Mononuclear cell (primary cell): ENCODE results near the gene ATF7IP2. TPM values are rescaled to one million over a fixed set of nuclear protein-coding genes. Genes with fewer than 3 reads are reported as not detected.
"Not testable (repeated sequence)": the region's sequence is repeated elsewhere in the genome, so short reads cannot be mapped to it uniquely, and the experiment has no call there.

Experiments used
- H3K27me3 ChIP-seq: 2 replicates; pipeline ENCODE4 v1.6.0; 2011; ENCODE audit warnings: low read length, control low read depth; ENCODE audit not compliant: insufficient read depth
- H3K4me1 ChIP-seq: 2 replicates; pipeline ENCODE4 v1.5.1; 2011; ENCODE audit warnings: mild to moderate bottlenecking, low read length, control low read depth; ENCODE audit not compliant: insufficient read depth
- H3K4me3 ChIP-seq: 2 replicates; pipeline ENCODE4 v1.5.1; 2011; ENCODE audit warnings: mild to moderate bottlenecking, low read length, moderate library complexity
- H3K9me3 ChIP-seq: 2 replicates; pipeline ENCODE4 v1.5.1; 2011; ENCODE audit warnings: low read depth, mild to moderate bottlenecking, control low read depth, low read length
- total RNA-seq: library from RNA; depleted of rRNA; stranded (reverse); fragments of >200 nt; gene quantifications from one replicate; pipeline ENCODE4 v1.2.3, GENCODE V29; 2012

ATF7IP2 gene
- total RNA-seq, 1 donor, result 133 TPM

GRCh38 chr16:10466313-10466712, 80.5 kb downstream of the ATF7IP2 start:
- H3K4me3 ChIP-seq, result no peak overlapping the region
- H3K27me3 ChIP-seq, result no peaks in the 10 kb centered on the region
- H3K4me1 ChIP-seq, result no peaks in the 10 kb centered on the region

GRCh38 chr16:10466861-10467260, 81.0 kb downstream of the ATF7IP2 start:
- Histone ChIP-seq H3K27me3 (no peaks in the 10 kb centered on the region), H3K4me1 (no peaks in the 10 kb centered on the region), H3K4me3 (no peak overlapping the region), H3K9me3 (no peaks in the 10 kb centered on the region)

More at GRCh38 chr16:10466313-10466712, 80.5 kb downstream of the ATF7IP2 start:
- H3K9me3 ChIP-seq, result no peaks in the 10 kb centered on the region

DNA sequence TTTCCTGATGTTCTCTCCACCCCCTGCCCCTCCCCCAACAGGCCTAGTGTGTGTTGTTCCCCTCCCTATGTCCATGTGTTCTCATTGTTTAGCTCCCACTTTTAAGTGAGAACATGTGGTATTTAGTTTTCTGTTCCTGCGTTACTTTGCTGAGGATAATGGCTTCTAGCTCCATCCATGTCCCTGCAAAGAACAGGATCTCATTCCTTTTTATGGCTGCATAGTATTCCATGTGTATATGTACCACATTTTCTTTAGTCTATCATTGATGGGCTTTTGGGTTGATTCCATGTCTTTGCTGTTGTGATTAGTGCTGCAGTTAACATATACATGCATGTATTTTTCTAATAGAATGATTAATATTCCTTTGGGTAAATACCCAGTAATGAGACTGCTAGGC, 90.8 kb downstream of the ATF7IP2 start:
- H3K27me3 ChIP-seq, result not testable (repeated sequence)

DNA sequence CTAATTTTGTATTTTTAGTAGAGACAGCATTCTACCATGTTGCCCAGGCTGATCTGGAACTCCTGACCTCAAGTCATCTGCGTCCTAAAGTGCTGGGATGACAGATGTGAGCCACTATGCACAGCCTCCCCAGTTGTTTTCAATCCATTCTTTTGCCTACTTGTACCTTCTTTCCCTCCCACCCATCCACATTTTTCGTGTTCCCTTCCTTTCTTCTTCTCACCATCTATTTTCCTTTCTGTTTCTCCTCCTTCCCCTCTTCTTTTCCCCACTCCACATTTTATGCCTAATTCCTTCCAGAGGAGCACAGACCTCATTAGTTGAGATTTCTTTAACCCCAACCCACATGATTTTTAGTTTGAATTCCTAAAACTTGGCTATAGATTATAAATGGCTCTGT, 94.3 kb downstream of the ATF7IP2 start:
- no peaks in the 10 kb centered on the region for H3K27me3 ChIP-seq
- no peak overlapping the region for H3K4me3 ChIP-seq
- no peaks in the 10 kb centered on the region for H3K9me3 ChIP-seq
- H3K4me1 ChIP-seq, result no peaks in the 10 kb centered on the region

More for the DNA sequence above, 90.8 kb downstream of the ATF7IP2 start:
- H3K9me3 ChIP-seq, H3K4me1 ChIP-seq, H3K4me3 ChIP-seq: not testable (repeated sequence)

DNA sequence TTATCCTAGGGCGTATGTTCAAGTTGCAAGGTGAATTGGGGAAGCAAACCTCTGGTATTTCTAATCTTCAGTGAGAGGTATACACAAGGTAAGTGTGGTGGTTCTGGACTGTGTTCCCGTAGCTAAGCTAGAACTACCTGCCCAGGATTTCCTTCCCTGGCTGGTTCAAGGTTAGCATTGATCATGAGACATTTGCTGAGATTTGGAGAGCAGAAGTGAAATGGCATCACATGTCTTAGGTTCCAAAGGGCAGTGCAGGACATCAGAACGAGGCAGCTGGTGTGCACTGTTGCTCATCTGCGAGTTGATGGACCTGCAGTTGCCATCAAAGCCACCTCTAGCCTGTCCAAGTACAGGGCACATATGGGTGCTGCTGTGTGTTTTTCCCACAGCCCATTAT, 99.3 kb downstream of the ATF7IP2 start:
- Histone ChIP-seq H3K4me1 (no peaks in the 10 kb centered on the region), H3K27me3 (no peaks in the 10 kb centered on the region), H3K9me3 (no peaks in the 10 kb centered on the region), H3K4me3 (no peak overlapping the region)

- H3K4me3 ChIP-seq, result no peak overlapping the region
- no peaks in the 10 kb centered on the region for H3K9me3 ChIP-seq
- no peaks in the 10 kb centered on the region for H3K27me3 ChIP-seq
- no peaks in the 10 kb centered on the region for H3K4me1 ChIP-seq
Observed at GRCh38 chr16:10485698-10486382, 100.0 kb downstream of the ATF7IP2 start.

GRCh38 chr16:10490141-10490540, 104.3 kb downstream of the ATF7IP2 start:
- Histone ChIP-seq H3K9me3 (peaks cover 6% of the 10 kb centered on the region), H3K27me3 (no peaks in the 10 kb centered on the region), H3K4me3 (no peak overlapping the region), H3K4me1 (no peaks in the 10 kb centered on the region)

DNA sequence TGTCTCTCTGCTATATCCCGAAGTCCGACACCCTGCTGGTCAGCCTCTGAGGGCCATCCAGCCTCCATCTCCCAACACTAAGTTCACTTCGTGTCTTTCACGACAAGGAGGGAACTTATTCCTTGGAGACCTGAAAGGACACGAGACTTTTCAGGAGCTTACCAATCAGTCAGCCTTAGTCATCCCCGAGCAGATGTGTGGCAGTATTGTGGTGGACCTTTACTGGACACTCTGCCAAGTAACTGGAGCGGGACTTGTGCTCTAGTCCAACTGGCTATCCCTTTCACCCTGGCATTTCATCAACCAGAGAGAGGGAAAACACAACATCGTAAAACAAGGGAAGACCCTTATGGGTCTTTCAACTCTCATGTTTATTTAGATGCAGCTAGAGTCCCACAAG, 107.4 kb downstream of the ATF7IP2 start:
- H3K4me1 ChIP-seq, result no peaks in the 10 kb centered on the region
- H3K9me3 ChIP-seq, result peaks cover 6% of the 10 kb centered on the region
- no peaks in the 10 kb centered on the region for H3K27me3 ChIP-seq
- no peak overlapping the region for H3K4me3 ChIP-seq

DNA sequence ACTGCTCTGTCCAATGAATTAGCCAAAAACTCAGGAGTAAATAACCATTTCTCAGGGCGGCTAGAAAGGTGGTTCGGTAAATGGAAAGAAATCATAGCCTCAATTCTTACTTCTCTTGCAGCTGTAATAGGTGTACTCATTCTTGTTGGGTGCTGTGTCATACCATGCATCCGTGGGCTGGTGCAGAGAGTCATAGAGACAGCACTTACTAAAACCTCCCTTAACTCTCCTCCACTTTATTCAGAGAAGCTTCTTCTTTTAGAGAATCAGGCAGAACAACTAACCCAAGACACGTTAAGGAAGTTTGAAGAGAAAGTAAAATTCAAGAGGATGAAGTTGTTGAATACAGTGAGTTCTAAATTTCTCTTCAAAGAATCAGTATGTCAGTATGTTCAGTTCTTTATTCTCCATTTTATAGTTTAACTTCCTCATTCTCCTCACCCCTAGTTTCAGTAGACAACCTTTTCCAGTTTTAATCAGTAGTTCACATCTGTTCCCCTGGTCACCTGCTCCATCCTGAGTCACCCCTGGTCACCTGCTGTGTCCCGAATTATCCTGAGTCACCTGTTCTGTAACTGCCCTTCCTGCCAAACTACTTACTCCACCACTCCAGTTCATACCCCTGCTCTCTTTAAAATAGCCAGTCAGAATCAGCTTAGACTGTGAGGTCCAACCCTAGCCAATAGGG, 108.6 kb downstream of the ATF7IP2 start:
- no peak overlapping the region for H3K4me3 ChIP-seq
- H3K4me1 ChIP-seq, result no peaks in the 10 kb centered on the region
- no peaks in the 10 kb centered on the region for H3K27me3 ChIP-seq
- H3K9me3 ChIP-seq, result peaks cover 6% of the 10 kb centered on the region

DNA sequence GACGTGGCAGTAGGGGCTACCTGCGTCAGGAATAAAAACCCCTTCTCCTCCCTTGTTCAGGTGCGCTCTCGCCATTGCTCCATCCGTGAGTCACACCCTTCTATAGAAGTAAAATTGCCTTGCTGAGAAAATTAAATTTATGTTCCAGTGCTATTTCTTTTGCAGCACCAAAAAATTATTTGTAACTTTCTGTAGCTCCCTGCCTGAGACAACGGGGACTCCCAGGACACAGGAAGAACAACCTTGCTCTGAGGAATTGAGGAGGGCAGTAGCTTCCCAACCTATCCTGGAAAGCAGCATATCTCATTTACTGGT, 109.1 kb downstream of the ATF7IP2 start:
- H3K4me1 ChIP-seq, result no peaks in the 10 kb centered on the region
- H3K27me3 ChIP-seq, result no peaks in the 10 kb centered on the region
- peaks cover 6% of the 10 kb centered on the region for H3K9me3 ChIP-seq
- no peak overlapping the region for H3K4me3 ChIP-seq

GRCh38 chr16:10497132-10498101, 111.6 kb downstream of the ATF7IP2 start:
- Histone ChIP-seq H3K9me3 (peaks cover 6% of the 10 kb centered on the region), H3K4me3 (no peak overlapping the region), H3K27me3 (no peaks in the 10 kb centered on the region), H3K4me1 (no peaks in the 10 kb centered on the region)

DNA sequence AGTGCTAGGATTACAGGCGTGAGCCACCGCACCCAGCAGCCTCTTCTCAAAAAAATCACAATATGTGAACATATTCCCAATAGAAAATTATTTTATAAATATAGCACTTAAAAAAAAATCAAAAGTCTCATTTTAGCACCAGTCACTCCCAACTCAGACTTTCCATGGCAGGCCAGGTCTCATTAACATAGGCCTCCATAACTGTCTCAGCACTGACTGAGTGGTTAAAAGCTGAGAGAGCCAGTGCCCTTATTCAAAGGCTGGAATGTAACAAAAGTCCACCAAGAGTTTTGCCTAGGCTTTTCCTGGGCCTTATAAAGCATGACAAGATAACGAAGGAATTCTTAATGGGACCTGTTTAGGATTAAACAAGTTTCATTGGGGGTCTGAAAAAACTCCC, 114.7 kb downstream of the ATF7IP2 start:
- Histone ChIP-seq H3K27me3 (no peaks in the 10 kb centered on the region), H3K9me3 (no peaks in the 10 kb centered on the region), H3K4me3 (no peak overlapping the region), H3K4me1 (no peaks in the 10 kb centered on the region)

GRCh38 chr16:10501016-10501607, 115.3 kb downstream of the ATF7IP2 start:
- Histone ChIP-seq H3K9me3 (no peaks in the 10 kb centered on the region), H3K27me3 (no peaks in the 10 kb centered on the region), H3K4me3 (no peak overlapping the region), H3K4me1 (no peaks in the 10 kb centered on the region)

GRCh38 chr16:10502776-10503175, 116.9 kb downstream of the ATF7IP2 start:
- Histone ChIP-seq H3K9me3 (no peaks in the 10 kb centered on the region), H3K4me3 (no peak overlapping the region), H3K27me3 (no peaks in the 10 kb centered on the region), H3K4me1 (no peaks in the 10 kb centered on the region)

DNA sequence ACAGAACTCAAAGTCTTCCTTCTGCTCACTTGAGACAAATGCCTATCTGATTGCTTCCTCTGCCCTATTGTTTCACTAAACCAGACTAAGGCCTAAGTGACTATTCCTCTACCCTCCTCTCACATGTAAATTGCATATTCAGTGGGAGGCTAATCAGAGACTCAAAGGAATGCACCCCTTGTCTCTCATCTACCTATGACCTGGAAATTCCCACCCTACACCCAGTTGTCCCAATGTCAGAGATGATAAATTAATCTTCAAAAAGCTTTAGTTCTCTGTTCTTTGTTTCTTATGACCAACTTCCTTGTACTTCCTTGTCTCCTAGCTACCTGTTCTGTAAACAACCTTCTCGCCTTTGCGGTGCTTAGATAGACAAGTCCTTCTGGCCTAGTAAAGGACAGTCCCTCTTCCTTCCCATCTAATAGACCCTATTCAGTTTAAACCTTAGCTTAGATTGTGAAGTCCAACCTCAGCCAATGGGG, 118.6 kb downstream of the ATF7IP2 start:
- Histone ChIP-seq H3K4me1 (no peaks in the 10 kb centered on the region), H3K9me3 (no peaks in the 10 kb centered on the region)

More for the DNA sequence above, 118.6 kb downstream of the ATF7IP2 start:
- Histone ChIP-seq H3K4me3 (no peak overlapping the region), H3K27me3 (no peaks in the 10 kb centered on the region)
